Ishikawa (cell line): ENCODE measurements around the gene SESN1.
A peak's percentile ranks its signal among the peaks of the same experiment; 100 is the strongest.

ENCODE experiments used
- CEBPB ChIP-seq: IDR thresholded peaks from 2 replicates; pipeline ENCODE4 v1.6.1; 2012
- CREB1 ChIP-seq: IDR thresholded peaks from 2 replicates; pipeline ENCODE4 v1.6.1; 2012; ENCODE audit warnings: low read depth
- EGR1 ChIP-seq: IDR thresholded peaks from 2 replicates; pipeline ENCODE4 v1.6.1; 2012
- EP300 ChIP-seq: IDR thresholded peaks from 2 replicates; pipeline ENCODE4 v1.6.1; 2012; ENCODE audit warnings: borderline replicate concordance
- FOXM1 ChIP-seq: IDR thresholded peaks from 2 replicates; pipeline ENCODE4 v1.6.1; 2012; ENCODE audit warnings: low read depth, borderline replicate concordance
- NFIC ChIP-seq: IDR thresholded peaks from 2 replicates; pipeline ENCODE4 v1.6.1; 2012
- RAD21 ChIP-seq: IDR thresholded peaks from 2 replicates; pipeline ENCODE4 v1.6.1; 2012; ENCODE audit warnings: low read depth
- TAF1 ChIP-seq: IDR thresholded peaks from 2 replicates; pipeline ENCODE4 v1.6.1; 2012; ENCODE audit warnings: low read depth, mild to moderate bottlenecking
- TCF12 ChIP-seq: IDR thresholded peaks from 2 replicates; pipeline ENCODE4 v1.6.1; 2012; ENCODE audit warnings: low read depth
- TEAD4 ChIP-seq: IDR thresholded peaks from 2 replicates; pipeline ENCODE4 v1.6.1; 2012
- YY1 ChIP-seq: IDR thresholded peaks from 2 replicates; pipeline ENCODE4 v1.6.1; 2012; ENCODE audit warnings: low read depth
- ZBTB7A ChIP-seq: IDR thresholded peaks from 2 replicates; pipeline ENCODE4 v1.6.1; 2012; ENCODE audit warnings: low read depth
- TF ChIP-seq, protein P1 (sequence below): IDR thresholded peaks from 2 replicates; pipeline ENCODE4 v1.6.1; 2012
- TF ChIP-seq, protein P2 (sequence below): IDR thresholded peaks from 2 replicates; pipeline ENCODE4 v1.6.1; 2012; ENCODE audit warnings: low read depth, mild to moderate bottlenecking
- TF ChIP-seq, protein P3 (sequence below): IDR thresholded peaks from 2 replicates; pipeline ENCODE4 v1.6.1; 2012

SESN1 gene

DNA sequence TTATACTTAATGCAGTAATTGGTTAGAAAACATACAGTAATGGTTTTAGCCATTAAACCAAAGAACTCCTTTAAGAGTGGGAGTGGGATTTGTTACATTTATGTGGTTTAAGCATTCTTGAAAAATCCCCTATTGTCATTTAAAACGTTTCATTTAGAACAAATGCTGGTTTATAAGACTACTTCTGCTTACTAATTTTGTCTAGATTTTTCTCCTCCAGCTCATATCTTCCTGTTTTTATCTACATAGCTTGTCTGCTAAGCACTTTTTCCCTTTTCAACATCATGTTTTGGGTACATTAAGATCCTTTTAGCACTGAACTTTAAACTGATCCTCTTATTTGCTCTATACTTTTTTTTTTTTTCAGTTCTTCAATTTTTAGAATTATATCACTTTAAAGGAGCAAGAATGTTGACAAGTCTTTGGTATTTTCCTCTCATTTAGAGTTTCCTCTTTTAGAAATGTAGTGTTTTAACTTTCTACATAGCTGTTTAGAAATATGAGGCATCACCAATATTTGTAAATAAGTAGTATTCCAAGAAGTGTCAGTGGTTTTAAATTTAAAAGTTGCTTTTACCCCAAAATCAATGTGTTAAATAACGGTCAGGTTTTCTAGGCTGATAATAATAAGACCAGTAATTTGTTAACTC, 80.9 kb downstream of the SESN1 start:
- no peak for TF ChIP-seq ZBTB7A
- TF ChIP-seq FOXM1 = no peak
- TF ChIP-seq TAF1 = no peak
- TF ChIP-seq CEBPB = no peak

DNA sequence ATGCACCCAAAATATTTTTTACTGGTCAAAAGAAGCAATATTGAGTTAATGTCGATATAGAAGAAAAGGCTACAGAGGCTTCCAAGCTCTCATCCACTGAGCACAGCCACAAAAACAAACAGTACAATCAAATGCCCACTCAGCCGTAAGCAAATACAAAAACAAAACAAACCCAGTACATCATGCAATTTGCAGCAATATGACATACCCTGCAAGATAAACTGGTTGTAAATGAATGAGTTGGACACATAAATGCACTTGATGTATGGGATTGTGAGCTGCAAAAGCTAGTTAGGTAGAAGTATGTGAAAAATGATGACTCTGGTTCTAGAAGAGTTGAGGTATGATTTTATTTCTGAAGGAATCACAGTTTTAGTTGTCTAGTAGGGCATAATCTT, 83.9 kb downstream of the SESN1 start:
- TF ChIP-seq ZBTB7A = no peak
- no peak for TF ChIP-seq FOXM1
- TF ChIP-seq TEAD4 = no peak
- TF ChIP-seq, protein P1, sequence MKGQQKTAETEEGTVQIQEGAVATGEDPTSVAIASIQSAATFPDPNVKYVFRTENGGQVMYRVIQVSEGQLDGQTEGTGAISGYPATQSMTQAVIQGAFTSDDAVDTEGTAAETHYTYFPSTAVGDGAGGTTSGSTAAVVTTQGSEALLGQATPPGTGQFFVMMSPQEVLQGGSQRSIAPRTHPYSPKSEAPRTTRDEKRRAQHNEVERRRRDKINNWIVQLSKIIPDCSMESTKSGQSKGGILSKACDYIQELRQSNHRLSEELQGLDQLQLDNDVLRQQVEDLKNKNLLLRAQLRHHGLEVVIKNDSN = no peak
- TF ChIP-seq EGR1 = no peak
- no peak for TF ChIP-seq EP300
- no peak for TF ChIP-seq TCF12
- TF ChIP-seq NFIC = no peak
- no peak for TF ChIP-seq TAF1
- TF ChIP-seq YY1 = no peak
- no peak for TF ChIP-seq CEBPB
- TF ChIP-seq CREB1 = no peak
- TF ChIP-seq, protein P2, sequence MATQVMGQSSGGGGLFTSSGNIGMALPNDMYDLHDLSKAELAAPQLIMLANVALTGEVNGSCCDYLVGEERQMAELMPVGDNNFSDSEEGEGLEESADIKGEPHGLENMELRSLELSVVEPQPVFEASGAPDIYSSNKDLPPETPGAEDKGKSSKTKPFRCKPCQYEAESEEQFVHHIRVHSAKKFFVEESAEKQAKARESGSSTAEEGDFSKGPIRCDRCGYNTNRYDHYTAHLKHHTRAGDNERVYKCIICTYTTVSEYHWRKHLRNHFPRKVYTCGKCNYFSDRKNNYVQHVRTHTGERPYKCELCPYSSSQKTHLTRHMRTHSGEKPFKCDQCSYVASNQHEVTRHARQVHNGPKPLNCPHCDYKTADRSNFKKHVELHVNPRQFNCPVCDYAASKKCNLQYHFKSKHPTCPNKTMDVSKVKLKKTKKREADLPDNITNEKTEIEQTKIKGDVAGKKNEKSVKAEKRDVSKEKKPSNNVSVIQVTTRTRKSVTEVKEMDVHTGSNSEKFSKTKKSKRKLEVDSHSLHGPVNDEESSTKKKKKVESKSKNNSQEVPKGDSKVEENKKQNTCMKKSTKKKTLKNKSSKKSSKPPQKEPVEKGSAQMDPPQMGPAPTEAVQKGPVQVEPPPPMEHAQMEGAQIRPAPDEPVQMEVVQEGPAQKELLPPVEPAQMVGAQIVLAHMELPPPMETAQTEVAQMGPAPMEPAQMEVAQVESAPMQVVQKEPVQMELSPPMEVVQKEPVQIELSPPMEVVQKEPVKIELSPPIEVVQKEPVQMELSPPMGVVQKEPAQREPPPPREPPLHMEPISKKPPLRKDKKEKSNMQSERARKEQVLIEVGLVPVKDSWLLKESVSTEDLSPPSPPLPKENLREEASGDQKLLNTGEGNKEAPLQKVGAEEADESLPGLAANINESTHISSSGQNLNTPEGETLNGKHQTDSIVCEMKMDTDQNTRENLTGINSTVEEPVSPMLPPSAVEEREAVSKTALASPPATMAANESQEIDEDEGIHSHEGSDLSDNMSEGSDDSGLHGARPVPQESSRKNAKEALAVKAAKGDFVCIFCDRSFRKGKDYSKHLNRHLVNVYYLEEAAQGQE = no peak
- TF ChIP-seq RAD21 = no peak
- TF ChIP-seq, protein P3, sequence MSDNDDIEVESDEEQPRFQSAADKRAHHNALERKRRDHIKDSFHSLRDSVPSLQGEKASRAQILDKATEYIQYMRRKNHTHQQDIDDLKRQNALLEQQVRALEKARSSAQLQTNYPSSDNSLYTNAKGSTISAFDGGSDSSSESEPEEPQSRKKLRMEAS = no peak

DNA sequence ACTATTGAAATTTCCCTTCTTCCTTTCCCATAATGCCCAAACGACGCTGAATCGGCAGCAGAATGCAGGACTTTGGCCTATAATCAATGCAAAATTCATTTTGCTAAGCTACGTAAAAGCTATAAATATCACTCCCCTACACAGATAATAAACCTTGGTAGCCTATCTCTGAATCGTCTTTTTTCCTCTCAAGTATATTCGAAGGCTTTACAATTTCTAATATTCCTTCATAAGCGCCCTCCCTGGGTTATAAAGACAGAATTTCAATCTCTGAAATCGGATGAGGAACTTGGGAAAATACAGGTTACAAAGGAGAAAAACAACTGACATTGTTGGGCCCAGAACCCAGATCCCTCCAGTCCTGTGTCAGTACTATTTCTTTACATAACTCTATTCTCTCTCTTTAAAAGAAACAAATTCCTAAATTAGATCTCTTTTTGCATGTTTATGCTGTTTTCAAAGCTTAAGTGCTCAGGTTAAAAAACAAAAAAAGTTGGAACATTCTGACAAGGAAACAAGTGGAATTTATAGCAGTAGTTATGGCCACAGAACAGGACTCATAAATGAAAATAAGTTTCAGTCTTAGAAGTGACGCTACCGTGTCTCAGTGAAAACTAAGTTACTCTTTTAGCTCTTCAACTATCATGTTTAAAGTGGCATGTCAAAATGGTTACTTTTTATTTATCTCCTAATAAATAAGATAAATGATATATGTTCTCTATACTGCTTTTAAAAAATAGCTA, 84.5 kb downstream of the SESN1 start:
- no peak for TF ChIP-seq CREB1
- TF ChIP-seq, protein P2 = no peak
- TF ChIP-seq ZBTB7A = no peak
- no peak for TF ChIP-seq FOXM1
- TF ChIP-seq TEAD4 = no peak
- no peak for TF ChIP-seq RAD21
- TF ChIP-seq TAF1 = no peak
- no peak for TF ChIP-seq CEBPB
- TF ChIP-seq NFIC = no peak
- TF ChIP-seq TCF12 = no peak

DNA sequence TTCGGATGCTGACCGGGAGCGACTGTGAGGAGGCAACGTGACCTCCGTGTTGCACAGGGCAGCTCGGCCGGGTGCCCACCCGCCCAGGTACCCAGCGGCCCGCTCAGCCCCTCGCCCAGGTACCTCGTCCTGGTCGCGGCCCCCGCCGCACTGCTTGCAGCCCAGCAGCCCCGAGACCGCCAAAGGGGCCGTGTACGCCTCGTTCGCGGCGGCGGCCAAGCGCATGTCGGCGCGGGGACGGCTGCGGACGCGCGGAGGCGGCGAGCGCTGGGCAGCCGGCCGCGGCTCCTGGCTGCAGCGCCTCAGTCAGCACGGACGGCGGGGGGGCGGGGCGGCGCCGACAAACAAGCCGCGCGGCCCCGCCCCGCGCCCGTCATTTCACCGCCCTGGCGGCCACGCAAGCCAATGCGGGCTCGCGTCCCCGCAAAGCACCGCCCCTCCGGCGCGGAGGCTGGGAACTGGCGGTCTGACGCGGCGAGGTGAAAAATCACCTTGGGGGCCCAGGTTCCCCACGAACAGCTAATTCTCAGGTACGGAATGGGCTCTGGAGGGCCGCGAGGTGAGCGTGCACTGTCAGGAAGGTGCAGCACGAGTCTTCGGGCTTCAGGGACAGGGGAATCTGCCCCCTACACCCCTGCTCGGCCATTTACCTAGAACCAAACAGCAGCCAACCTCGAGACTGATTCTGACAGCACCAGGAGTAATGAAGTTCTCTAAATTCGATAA, 85.2 kb downstream of the SESN1 start:
- TF ChIP-seq, protein P1 = peak; percentile 55; the same call in 1 of the 2 replicates
- TF ChIP-seq TEAD4 = no peak
- TF ChIP-seq CREB1 = no peak
- peak; percentile 77; the same call in 1 of the 2 replicates for TF ChIP-seq ZBTB7A
- TF ChIP-seq, protein P3 = no peak; the same call in none of the 2 replicates
- 0 out of 2 replicates have a peak, but pooled peaks have one; percentile 6 for TF ChIP-seq TCF12
- TF ChIP-seq RAD21 = no peak
- no peak; the same call in 1 of the 2 replicates for TF ChIP-seq NFIC
- TF ChIP-seq EGR1 = no peak
- no peak for TF ChIP-seq YY1
- TF ChIP-seq EP300 = no peak
- TF ChIP-seq, protein P2 = no peak
- peak; percentile 46; the same call in 1 of the 2 replicates for TF ChIP-seq TAF1
- TF ChIP-seq CEBPB = no peak
- no peak for TF ChIP-seq FOXM1
